ENCODE measurements around the gene DDX41. TPM values are rescaled to one million over a fixed set of nuclear protein-coding genes. Genes with fewer than 3 reads are reported as not detected.
A peak's percentile ranks its signal among the peaks of the same experiment; 100 is the strongest.

The DDX41 gene
- total RNA-seq, 1 donor from 2014 or later: 117 TPM

DNA sequence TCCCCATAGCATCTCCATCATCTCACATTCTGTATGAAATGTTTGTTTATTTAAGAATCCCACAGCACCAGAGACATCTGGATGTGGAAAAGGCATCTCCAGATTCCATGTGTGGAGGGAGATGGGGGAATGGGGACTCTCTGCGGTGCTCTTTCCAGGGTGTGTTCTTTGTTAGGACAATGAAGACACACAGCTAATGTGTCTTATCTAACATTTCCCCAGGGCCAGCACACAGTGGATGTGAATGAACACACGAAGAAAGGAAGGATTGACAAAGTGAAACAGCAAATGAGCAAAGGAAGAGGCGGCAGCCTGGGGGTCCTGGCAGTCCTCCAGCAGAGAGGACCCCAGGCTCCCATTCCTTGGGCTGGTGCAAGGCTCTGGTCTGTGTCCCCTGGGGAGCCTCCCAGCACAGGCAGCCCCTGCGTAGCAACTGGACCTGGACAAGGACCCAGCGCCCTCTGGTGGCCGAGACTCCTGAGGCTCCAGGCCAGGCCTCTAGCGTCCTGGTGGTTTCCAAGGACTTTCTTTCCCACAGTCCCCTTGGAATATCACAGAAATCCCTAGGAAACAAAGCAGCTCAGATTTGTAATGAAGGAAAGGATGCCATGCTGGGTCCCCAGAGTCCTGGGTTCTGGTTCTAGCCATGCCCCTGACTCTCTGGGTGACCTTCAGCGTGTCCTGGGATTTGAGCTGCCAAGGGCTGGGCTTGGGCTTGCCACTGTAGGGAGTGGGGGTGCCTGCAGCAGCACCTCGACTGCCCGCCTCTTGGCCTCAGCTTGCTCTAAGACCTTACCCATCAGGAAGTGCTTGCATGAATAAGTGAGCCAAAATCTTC lies 15.9 kb downstream of the DDX41 start:
- H3K9me3 ChIP-seq: no peaks in the 10 kb centered on the region
- DNase-seq (ENCODE audit: low spot score in 2 of 2): peak in 1 of 2 donors; percentile 95
- intact Hi-C loops (cut with DNase I): loop anchor here (1.0 kb wide), 3 partner anchors 10 to 111 kb away; no protein-coding TSS in a partner anchor
- no peaks in the 10 kb centered on the region for H3K27me3 ChIP-seq
- TF ChIP-seq, protein P1, sequence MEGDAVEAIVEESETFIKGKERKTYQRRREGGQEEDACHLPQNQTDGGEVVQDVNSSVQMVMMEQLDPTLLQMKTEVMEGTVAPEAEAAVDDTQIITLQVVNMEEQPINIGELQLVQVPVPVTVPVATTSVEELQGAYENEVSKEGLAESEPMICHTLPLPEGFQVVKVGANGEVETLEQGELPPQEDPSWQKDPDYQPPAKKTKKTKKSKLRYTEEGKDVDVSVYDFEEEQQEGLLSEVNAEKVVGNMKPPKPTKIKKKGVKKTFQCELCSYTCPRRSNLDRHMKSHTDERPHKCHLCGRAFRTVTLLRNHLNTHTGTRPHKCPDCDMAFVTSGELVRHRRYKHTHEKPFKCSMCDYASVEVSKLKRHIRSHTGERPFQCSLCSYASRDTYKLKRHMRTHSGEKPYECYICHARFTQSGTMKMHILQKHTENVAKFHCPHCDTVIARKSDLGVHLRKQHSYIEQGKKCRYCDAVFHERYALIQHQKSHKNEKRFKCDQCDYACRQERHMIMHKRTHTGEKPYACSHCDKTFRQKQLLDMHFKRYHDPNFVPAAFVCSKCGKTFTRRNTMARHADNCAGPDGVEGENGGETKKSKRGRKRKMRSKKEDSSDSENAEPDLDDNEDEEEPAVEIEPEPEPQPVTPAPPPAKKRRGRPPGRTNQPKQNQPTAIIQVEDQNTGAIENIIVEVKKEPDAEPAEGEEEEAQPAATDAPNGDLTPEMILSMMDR (IDR thresholded peaks at IDR 0.05): peak; percentile 92 to 97 (median 95)
- peaks cover 4 to 10% of the 10 kb centered on the region in 2 donors for H3K4me1 ChIP-seq
- H3K27ac ChIP-seq: no peak overlapping the region
- H3K4me3 ChIP-seq: no peak overlapping the region
- peaks cover 3 to 5% of the 10 kb centered on the region in 2 donors for H3K36me3 ChIP-seq

DNA sequence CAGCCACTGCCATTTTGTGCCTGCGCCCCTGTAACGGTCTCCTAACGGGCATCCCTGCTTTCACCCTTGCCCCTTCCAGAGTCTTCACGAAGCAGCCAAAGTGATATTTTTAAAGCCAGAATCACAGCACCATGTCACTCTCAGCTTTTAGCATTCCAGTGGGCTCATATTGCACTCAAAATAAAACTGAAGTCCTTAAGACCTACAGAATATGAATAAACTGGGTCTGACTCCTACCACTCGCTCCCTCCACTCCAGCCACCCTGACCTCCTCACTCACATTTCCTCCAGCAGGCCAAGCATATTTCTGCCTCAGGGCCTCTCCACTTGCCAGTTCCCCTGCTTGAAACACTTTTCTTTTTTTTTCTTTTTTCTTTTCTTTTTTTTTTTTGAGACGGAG lies 16.9 kb downstream of the DDX41 start:
- Histone ChIP-seq H3K27me3 (no peaks in the 10 kb centered on the region), H3K4me1 (peaks cover 6 to 19% of the 10 kb centered on the region in 2 donors), H3K27ac (no peak overlapping the region), H3K36me3 (peaks cover 3 to 8% of the 10 kb centered on the region in 2 donors), H3K4me3 (no peak overlapping the region), H3K9me3 (no peaks in the 10 kb centered on the region)
- DNase-seq (ENCODE audit: low spot score in 2 of 2): no peak
- intact Hi-C loops (cut with DNase I): loop anchor here (5.0 kb wide), 1 partner anchor 188 kb away; the partner anchor contains the start of gene MXD3
- TF ChIP-seq, protein P1 (IDR thresholded peaks at IDR 0.05): no peak

DNA sequence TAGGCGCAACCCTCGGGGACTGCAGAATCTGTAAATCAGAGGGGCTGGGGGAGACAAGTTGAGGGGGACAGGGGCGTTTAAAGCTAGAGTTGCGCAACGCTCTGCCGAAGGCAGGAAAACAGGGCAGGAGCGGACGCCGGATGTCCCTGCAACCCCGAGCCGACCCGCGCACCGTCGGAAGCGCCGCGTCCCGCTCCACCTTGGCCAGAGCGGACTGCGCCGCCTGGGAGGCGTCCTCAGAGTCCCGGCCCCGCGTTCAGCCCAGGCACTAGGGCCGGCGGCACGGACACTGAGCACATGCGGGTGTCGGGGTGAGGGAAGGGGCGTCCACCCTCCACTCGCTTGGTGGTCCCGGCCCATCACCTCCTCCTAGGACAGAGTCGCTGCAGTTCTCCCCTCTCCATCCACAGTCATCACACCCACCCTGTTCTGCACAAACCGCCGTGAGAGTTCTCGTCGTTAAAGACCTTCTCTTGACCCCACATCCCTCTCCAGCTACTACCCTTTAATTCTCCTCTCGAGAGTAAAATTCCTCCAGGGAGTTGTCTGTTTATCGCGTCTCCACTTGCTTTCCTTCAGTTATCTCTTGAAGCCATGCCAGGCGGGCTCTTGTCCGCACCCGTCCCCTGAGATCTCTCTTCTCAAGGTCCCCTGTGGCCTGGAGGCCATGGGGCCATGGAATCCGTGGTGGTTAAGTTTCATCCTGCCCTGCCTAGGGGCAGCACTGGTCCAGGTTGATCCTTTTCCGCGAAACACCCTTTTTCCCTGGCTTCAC lies 18.6 kb downstream of the DDX41 start:
- Histone ChIP-seq H3K27ac (peak overlapping the region; percentile 96 to 99), H3K4me1 (peaks cover 17 to 33% of the 10 kb centered on the region in 2 donors), H3K27me3 (no peaks in the 10 kb centered on the region), H3K36me3 (peaks cover 7 to 15% of the 10 kb centered on the region in 2 donors), H3K9me3 (no peaks in the 10 kb centered on the region), H3K4me3 (peak overlapping the region; percentile 92 to 93)
- DNase-seq (ENCODE audit: low spot score in 2 of 2): no peak
- intact Hi-C loops (cut with DNase I): loop anchor here (1.0 to 5.0 kb wide), 2 partner anchors 44 to 186 kb away; partner anchors contain the start of gene MXD3
- TF ChIP-seq, protein P1 (IDR thresholded peaks at IDR 0.05): no peak

DNA sequence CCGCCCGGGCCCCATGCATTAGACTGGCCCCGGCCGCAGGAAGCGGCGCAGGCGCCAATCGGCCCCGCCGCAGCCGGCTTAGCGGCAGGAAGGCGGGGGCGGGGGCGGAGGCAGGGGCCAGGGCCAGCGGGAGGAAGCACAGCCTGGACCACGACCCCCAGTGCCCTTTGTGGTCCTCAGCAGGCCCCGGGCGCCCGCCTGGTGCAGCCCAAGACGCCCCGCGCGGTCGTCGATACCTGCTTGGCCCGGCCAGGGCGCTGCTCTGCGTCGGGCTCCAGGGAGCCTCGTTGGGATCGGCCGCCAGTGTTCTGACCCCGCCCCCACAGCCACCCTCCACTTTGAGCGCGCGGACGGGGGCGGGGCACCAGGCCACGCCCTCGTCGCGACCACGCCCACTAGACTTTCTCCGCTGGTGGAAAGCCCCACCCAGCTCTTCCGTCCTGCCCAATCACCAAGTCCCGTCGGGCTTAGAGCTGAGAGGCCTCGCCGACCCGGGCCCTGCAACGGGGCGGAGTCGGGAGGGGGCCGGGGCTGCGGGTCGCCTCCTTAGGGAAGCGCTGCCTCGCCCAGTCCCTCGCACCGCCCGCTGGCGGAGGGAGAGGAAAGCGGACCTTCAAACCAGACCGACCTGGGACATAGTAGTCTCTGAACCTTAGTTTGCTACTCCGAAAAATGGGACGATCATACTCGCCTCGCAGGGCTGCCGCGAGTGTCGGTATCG lies 19.3 kb downstream of the DDX41 start, which contains the start of gene PDLIM7:
Gene PDLIM7, minus strand, starts transcription at position 313 of the 721 bp plus-strand sequence. CDS start 1,092 bp downstream, outside the sequence.
- Histone ChIP-seq H3K27ac (peak within 1 kb of the TSS; percentile 96 to 99), H3K27me3 (no peaks in the 10 kb centered on the region), H3K36me3 (peaks cover 10 to 23% of the 10 kb centered on the region in 2 donors), H3K4me1 (peaks cover 23 to 41% of the 10 kb centered on the region in 2 donors), H3K4me3 (peak within 1 kb of the TSS; percentile 92 to 93), H3K9me3 (no peaks in the 10 kb centered on the region)
- intact Hi-C loops (cut with DNase I): loop anchor here (1.0 to 5.0 kb wide), 5 partner anchors 20 to 185 kb away; partner anchors contain the start of genes GRK6 and MXD3
- TF ChIP-seq, protein P1 (IDR thresholded peaks at IDR 0.05): peak in 1 of 3 experiments; percentile 3
- DNase-seq (ENCODE audit: low spot score in 2 of 2): peak; percentile 89 to 98
